NCI-H460 (cell line): Measurements from ENCODE around the gene ANXA6. TPM values are rescaled to one million over a fixed set of nuclear protein-coding genes. Genes with fewer than 3 reads are reported as not detected.

Source experiments
- DNase-seq: peaks from one replicate; pipeline ENCODE4 v3.0.0-alpha.2; 2016; ENCODE audit warnings: low read depth; ENCODE audit errors: extremely low read depth
- total RNA-seq: library from RNA; depleted of rRNA; stranded (reverse); fragments of >200 nt; shearing (Covaris generic); gene quantifications from 2 replicates; pipeline ENCODE4 v1.2.3, GENCODE V29; 2014

Gene ANXA6
- total RNA-seq, 1 experiment from 2014 or later, result 30.6 TPM

- DNase-seq, result no peak
Observed at GRCh38 chr5:151071021-151071420, 86.6 kb downstream of the ANXA6 start.

DNA sequence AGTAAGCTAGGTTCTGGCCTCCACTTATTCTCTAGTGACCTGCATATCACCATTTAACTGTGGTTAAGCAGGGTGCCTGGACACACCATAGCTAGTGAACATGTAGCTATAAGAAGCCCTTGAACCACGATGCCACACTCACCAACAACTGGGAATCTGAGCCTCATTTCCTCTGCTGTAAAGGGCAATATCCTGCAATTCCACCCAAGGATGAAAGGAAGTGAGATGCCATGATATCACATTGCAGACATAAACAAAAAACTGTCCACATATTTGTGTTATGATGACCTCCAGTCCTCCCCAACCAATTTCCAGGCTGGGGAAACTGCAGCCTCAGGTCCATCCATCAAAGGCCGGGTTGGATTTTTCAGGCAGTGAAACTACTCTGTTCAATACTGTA lies 87.1 kb downstream of the ANXA6 start:
- DNase-seq, result no peak

- DNase-seq, result no peak
Observed at GRCh38 chr5:151068433-151069197, 89.0 kb downstream of the ANXA6 start.

DNA sequence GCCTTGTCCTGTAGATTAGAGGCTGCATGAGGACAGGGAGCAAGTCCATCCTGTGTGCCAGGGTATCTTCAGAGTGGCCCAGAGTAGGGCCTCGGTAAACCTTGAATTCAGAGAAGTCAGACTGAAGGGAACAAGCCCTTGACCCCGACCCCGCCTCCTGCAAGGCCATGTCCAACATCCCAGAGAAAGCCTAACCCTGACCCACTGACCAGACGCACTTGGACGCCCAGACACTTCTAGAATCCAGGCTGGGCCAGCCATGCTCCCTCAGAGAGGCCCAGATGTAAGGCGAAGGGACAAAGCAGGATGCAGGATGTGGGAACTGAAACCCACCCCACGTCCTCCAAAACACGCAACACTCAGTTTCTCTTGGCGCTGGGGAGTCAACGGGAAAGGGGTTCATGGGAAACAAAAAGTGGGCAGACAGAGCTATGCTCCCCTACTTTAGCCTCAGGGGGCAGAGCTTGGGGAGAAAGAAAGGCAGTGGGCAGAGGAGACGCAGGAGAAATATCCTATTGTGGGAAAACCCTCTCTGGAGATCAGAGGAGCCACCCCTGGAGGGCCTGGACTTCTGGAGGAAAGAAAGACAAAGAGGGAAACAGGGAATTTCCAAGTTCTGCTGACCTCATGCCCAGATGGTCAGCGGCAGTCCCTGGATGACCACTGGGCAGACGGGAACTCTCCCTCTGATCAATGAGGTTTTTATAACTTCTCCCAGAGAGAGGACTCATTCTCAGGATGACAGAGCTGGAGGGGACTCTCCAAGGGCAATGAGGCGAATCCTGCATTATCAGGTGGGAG lies 89.7 kb downstream of the ANXA6 start:
- no peak for DNase-seq

DNA sequence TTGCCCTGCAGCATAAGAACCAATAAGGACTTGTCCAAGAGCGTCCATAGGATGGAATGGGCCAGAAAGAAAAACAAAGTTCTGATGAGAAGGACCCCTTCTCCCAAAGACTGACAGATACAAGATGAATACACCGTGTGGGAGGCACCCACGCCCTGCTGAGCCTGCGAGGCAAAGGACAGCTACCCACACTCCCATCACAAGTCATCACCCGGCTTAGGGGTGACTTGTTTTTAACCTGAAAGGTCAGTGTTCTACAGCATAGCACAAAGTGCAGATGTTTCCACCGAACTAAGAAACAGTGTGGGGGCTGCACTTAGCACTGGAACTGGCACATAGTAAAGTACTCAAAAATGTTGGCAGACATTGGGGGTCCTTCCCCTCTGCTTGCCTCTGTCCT lies 90.7 kb downstream of the ANXA6 start:
- no peak for DNase-seq

- no peak for DNase-seq
Observed at GRCh38 chr5:151065609-151066008, 92.0 kb downstream of the ANXA6 start.

- DNase-seq, result no peak
Observed at GRCh38 chr5:151064916-151065499, 92.6 kb downstream of the ANXA6 start.

GRCh38 chr5:151063142-151063989 lies 94.2 kb downstream of the ANXA6 start:
- DNase-seq, result peak; percentile 21

DNA sequence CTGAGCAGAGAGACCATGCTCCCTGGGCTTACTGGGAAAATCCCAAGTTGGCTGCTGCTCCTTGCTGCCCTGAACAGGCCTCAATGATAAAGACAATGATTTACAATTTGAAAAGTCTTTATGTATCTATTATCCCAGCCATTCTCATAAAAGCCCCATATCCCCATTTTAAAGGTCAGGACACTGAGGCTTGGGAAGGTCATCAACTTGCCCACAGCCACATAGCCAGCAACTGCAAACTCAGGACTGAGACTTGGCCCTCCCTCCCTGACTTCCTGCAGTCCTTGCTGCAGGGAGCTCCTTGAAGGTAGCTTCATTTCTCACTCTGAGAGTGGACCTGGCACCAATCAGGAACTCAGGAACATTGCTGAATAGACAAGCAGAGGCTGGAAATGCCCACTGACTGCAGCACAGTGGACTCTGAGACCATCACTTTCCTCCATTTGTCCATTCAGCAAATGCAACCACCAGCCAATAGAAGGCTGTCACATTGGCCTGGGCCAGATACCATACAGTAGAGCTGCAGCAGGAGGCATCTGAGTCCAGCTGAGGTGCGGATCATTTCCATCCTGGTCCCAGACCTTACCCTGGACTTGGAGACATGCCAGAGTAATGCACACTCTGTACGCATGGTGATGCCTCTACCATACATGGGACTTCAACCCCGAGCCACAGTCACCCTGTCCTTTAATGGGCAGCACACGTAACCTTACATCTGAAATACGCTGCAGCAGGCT lies 95.0 kb downstream of the ANXA6 start:
- DNase-seq, result no peak

GRCh38 chr5:151060742-151061141 lies 96.8 kb downstream of the ANXA6 start:
- no peak for DNase-seq

GRCh38 chr5:151058891-151059489 lies 98.6 kb downstream of the ANXA6 start:
- no peak for DNase-seq

GRCh38 chr5:151058301-151058700 lies 99.3 kb downstream of the ANXA6 start:
- no peak for DNase-seq

- no peak for DNase-seq
Observed at GRCh38 chr5:151056379-151057325, 100.9 kb downstream of the ANXA6 start.

DNA sequence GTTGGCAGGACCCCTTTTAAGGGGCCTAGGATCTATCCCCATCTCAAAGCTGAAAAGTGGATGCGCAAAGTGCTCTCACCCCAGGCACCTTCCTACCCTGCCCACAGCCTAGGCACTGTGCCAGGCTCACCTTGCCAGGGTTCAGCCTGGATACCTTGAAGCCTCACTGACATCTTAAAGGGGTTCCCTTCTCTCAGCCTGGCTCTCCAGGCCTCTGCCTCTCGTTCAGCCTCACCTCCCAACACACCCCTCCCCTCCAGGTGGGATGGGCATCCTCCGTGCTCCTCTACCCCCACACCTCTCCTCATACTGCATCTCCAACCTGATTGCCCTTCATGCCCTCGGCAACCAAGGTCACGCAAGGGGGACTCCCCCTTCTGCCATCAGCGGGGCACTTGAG lies 102.2 kb downstream of the ANXA6 start:
- DNase-seq, result no peak

DNA sequence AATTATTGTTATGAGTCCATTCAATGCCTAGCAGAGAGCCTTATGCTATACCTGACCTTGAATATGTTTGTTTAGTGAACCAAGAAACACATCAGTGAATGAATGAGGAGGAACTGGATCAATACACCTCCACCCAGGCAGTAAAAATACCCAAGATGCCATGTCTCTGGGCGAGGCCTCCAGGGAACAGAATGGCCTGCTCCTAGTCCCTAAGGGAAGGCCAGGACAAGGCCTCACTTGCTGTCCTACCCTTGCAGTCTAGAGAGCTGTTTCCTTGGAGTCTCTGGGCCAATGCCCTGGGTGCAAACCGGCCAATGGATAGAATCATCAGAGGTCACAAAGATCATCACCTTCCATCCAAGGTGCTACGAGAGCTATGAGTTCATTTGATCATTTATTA lies 102.9 kb downstream of the ANXA6 start:
- DNase-seq, result no peak

DNA sequence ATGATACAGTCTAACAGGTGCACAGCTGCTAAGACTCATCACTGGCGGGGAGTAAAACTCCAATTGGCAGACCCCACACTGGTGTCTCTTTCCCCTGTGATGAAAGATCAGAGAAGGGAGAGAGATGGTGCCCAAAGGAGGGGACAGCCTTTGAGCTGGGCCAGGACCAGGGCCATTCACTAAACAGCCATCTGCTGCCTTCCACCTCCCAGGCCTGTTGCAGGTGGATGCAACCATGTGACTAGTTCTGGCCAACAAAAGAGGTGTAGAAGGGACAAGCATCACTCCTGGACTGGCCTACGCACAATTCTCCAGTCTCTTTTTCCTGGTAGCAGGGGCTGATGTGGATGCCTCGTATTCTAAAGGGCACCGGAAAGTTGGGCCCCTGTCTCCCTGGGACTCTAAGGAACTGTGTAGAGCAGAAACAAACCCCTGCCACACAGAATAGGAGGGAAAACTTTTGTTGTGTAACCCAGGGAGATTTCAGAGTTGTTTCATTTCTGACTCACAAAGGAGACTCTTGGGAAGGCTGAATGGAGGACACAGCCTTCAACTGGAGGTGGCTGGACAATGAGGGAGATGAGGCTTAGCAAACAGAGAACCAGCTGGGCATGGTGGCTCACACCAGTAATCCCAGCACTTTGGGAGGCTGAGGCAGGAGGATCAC lies 103.7 kb downstream of the ANXA6 start:
- DNase-seq, result no peak

DNA sequence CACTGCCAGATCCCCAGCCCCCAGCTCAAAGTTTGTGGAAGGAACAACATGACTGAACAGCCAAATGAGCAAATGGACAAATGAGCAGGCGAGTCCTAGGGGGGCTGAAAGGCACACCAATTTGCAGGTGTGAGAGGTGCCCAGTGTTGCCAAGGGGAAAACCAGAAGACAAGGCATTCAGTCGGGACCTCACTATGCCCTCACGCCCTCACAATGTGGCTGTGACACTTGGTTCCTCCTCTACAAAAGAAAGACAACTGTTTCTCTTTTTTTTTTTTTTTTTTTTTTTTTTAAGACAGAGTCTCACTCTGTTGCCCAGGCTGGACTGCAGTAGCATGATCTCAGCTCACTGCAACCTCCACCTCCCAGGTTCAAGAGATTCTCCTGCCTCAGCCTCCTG lies 104.7 kb downstream of the ANXA6 start:
- no peak for DNase-seq
